NCI-H1436 treated with DMSO at 0.1 percent for 48 hours (cell line): ENCODE data around the gene SLC48A1.
"Not testable (repeated sequence)": the region's sequence is repeated elsewhere in the genome, so short reads cannot be mapped to it uniquely, and the experiment has no call there.

Source experiments
- DNase-seq: peaks from one replicate; lab custom pipeline; 2025; lab: John Stamatoyannopoulos, UW

The SLC48A1 gene

GRCh38 chr12:47811581-47812484 lies 38.8 kb downstream of the SLC48A1 start:
- no peak for DNase-seq

- DNase-seq: peak; percentile 45
These were observed 39.9 kb downstream of the SLC48A1 start for GRCh38 chr12:47812797-47813510.

- no peak for DNase-seq
These were observed 40.6 kb downstream of the SLC48A1 start for GRCh38 chr12:47813511-47814196.

DNA sequence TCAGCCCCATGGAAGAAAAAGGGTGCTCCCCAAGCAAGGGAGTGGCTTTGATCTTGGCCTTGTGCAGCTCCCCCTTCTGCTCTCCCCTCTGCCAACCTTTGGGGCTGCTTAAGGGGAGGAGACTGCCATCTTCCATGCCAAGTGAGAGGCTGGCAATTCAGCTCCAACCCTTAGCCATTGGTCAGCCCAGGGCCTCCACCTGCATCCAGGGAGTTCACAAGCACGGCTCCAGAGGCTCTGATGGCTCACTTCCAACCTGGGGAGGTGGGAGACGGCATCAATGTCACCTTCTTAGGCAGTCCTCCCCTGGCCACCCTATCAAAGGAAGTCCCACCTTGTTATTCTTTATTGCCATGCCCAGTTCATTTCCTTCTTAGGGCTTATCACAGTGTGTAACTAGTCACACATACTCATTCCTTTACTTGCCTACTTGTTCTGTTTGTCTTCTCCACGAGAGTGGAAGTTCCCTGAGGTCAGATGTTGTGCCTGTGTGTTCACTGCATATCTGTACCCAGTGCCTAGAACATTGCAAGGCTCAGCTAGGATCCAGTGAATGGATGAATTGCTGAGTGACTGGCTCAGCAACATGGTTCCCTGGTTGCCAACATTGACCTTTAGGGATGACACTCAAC lies 41.6 kb downstream of the SLC48A1 start:
- DNase-seq: no peak

DNA sequence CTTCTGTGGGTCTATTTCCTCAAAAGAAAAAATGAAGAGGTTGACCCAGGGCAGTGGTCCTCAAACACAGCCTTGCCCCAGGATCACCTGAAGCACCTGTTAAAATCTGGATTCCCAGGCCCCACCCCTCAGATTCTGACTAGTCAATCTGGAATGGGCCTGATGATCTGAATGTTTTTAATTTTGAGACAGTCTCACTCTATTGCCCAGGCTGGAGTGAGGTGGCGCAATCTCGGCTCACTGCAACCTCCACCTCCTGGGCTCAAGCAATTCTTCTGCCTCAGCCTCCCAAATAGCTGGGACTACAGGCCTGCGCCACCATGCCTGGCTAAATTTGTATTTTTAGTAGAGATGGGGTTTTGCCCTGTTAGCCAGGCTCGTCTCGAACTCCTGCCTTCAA lies 42.4 kb downstream of the SLC48A1 start:
- DNase-seq: not testable (repeated sequence)

DNA sequence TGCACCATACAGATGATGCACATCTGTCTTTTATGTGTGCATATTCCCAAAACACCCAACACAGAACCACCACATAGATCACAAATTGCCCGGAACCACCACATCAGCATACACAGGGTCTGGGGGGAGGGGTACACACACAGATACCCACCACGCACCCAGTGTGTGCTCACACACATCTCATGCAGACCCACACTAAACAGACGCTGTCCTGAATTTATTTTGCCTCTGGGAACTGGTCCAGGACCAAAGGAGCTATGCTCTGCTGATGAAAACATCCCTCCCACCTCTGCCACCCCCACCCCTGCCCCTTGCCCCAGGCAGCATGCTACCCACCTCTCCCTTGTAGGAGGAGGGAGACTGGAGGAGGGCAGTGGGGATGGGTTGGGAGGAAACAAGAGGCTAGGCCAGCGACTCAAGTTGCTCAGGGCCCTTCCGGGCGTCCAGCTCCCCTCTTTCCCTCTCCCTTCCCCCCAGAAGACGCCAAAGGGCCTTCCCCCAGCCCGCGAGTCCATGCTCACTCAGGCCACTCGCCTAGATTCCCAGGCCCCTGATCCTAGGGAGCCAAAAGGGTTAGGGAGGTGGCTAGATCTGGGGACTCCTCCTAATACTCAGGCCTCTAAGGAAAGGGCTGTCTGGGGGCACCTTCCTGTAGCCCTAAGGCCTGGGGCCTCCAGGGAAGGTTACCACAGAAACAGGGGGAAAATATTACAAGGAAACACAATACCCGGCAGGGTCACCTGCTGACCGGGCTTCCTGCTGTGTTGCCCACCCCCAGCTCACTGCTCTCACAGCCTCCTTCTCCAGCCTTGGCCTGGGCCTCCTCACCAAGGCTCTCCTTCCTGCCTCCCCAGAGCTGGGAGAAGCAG lies 43.6 kb downstream of the SLC48A1 start:
- DNase-seq: no peak

DNA sequence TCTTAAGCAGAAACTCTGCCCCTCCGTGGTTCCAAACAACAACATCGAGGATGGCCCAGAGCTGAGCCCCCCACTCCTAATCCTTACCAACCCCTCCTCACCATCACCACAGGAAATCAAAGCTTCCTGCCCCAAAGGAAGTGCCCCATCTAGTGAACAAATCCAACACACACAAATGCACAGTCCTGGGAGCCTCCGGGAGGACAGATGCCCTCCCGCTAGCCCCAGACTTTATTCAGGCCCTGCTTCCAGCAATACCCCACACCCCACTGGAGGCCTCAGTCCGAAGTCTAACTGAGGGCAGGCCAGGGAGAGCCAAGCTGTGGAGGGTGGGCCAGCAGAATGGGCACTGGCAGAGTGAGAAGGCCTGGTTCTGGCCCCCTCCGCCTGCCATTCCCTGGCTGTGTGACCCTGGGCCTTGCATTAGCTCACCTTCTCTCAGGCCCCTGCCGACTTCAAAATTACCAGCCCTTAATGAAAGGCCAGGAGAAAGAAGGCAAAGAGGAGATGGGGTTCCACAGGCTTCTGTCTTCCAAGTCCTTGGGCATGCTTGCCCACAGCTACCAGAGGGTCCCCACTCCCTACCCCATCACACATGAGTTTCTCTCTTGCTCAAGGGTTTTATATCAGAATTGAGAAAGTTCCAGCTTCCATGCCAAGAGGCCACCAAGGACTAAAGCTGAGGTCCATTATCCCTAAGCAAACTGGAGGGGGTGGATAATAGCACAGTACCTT lies 44.4 kb downstream of the SLC48A1 start:
- no peak for DNase-seq

GRCh38 chr12:47818007-47818376 lies 45.0 kb downstream of the SLC48A1 start:
- DNase-seq: no peak

- DNase-seq: no peak
These were observed 45.6 kb downstream of the SLC48A1 start for GRCh38 chr12:47818467-47819137.

GRCh38 chr12:47819138-47819895 lies 46.3 kb downstream of the SLC48A1 start:
- DNase-seq: no peak

DNA sequence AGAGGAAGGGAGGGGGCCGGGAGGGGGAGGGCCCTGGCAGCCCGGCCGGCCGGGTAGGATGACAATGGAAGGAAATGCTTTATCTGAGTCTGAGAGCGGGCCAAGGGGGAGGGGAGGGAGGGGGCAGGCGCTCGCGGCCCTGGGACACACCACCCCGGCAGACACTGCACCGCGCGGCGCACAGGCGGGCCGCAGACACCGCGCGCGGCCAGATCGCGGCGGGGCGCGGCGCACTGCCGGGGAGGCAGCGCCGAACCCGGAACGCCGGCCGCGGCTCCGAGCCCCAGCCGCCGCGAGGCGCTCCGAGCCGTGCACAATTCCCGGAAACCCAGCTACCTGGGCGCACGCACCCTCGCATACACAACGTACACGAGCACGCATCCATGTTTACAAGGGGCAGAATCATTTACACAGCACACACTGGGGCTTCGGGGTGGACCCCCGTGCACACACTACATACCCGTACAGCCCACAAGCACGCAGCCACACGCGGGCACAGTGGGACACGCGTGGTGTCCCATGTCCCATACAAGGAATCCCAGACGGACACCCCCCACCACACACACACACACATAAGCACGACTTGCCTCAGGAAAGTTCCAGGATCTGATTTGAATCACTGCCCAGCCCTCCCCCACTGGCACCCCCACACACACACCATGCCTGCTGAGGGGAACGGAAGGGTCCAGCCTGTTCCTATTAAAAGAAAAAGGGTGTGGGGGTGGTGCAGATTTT lies 47.0 kb downstream of the SLC48A1 start, which contains the start of gene HDAC7:
HDAC7 (minus strand) TSS at position 8 of the 735 bp plus-strand sequence. CDS start 118 bp downstream, outside the sequence.
- DNase-seq: no peak

- no peak for DNase-seq
These were observed 47.8 kb downstream of the SLC48A1 start for GRCh38 chr12:47820631-47821345.

DNA sequence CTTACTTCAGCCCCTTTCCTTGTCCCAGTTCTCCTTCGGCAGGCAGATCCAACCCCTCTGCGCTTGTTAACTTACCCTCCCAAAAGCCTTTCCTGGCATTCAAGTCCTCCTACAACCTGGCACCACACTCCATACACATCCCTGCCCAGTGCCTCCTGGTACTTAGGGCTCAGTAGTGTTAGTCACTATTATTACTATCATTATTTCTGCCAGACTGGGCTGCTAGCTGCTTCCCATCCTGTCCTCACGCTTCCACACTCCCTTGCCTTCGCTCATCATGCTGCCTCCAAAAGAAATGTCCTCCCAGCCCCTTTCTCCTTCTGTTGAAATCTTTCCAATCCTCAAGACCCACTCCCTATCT lies 48.3 kb downstream of the SLC48A1 start:
- no peak for DNase-seq

GRCh38 chr12:47822401-47822800 lies 49.4 kb downstream of the SLC48A1 start:
- DNase-seq: no peak

GRCh38 chr12:47822863-47823262 lies 49.8 kb downstream of the SLC48A1 start:
- DNase-seq: no peak

GRCh38 chr12:47823422-47824086 lies 50.5 kb downstream of the SLC48A1 start:
- no peak for DNase-seq

GRCh38 chr12:47824198-47824597 lies 51.2 kb downstream of the SLC48A1 start:
- DNase-seq: no peak
